ENCODE data around the gene KTN1.

- no peak for TF ChIP-seq CTCF (IDR thresholded peaks at IDR 0.05; ENCODE audit: poor library complexity)
- no peak for TF ChIP-seq EZH2phosphoT487 (IDR thresholded peaks at IDR 0.05; ENCODE audit: low read depth, severe bottlenecking, unreplicated experiment)
- TF ChIP-seq EZH2 (IDR thresholded peaks at IDR 0.05; ENCODE audit: borderline replicate concordance), result no peak
Measured at GRCh38 chr14:55706893-55707292, 126.9 kb downstream of the KTN1 start.

Data from hepatocyte (in vitro differentiated cells).